H1 (cell line): ENCODE results near the gene DIAPH2. TPM values are rescaled to one million over a fixed set of nuclear protein-coding genes. Genes with fewer than 3 reads are reported as not detected.

Source experiments
- ATF3 ChIP-seq: IDR thresholded peaks from 2 replicates; pipeline ENCODE4 v1.6.1; 2011; ENCODE audit warnings: low read depth, mild to moderate bottlenecking, low read length; ENCODE audit not compliant: insufficient read depth
- CHD1 ChIP-seq: IDR thresholded peaks from 2 replicates; pipeline ENCODE4 v1.6.1; 2012; ENCODE audit warnings: low read depth, low read length, improper control_type of control experiment
- GABPA ChIP-seq: IDR thresholded peaks from 2 replicates; pipeline ENCODE4 v1.6.1; 2011; ENCODE audit warnings: mild to moderate bottlenecking, low read length, moderate library complexity, borderline replicate concordance; ENCODE audit not compliant: insufficient read depth
- RBBP5 ChIP-seq: IDR thresholded peaks from 2 replicates; pipeline ENCODE4 v1.7.1; 2012; ENCODE audit warnings: low read depth, mild to moderate bottlenecking, inconsistent platforms, low read length, moderate library complexity, borderline replicate concordance
- SAP30 ChIP-seq: fragments of 300-600 bp; sonication (generic); IDR thresholded peaks from 2 replicates; pipeline ENCODE4 v1.7.1; 2012; ENCODE audit warnings: low read length, moderate library complexity, mild to moderate bottlenecking, inconsistent platforms; ENCODE audit not compliant: insufficient read depth, insufficient replicate concordance
- SRF ChIP-seq: IDR thresholded peaks from 2 replicates; pipeline ENCODE4 v1.6.1; 2011; ENCODE audit warnings: mild to moderate bottlenecking, low read depth, low read length, moderate library complexity
- polyA plus RNA-seq, 7 experiments: library from polyadenylated mRNA; depleted of rRNA in 3 of 7; stranded (reverse) in 5 of 7; unstranded in 2 of 7; fragments of >200 nt in 5 of 7; fragments of 200-250 nt in 2 of 7; gene quantifications; 1 replicate in 5 of 7; 2 replicates in 1 of 7; 4 replicates in 1 of 7; pipeline versions ENCODE4 v1.2.1 to v1.2.3, GENCODE V29; 2011 to 2013; ENCODE audit warnings: missing spikeins in 2 of 7, mixed read lengths in 2 of 7
- total RNA-seq: library from RNA; stranded (reverse); fragmentation: NEBNext Ultra II Directional; extraction: Animal tissue kit (Norgen Biotek cat#: 25700); gene quantifications from 2 replicates; pipeline ENCODE4 v1.2.1, GENCODE V29; 2021

DIAPH2 gene
- total and polyA plus RNA-seq, 2 of the 8 experiments (the other 6 are each of a cell fraction or from before 2014, with no cell fraction given) = 4.4 to 24.3 TPM

GRCh38 chrX:96688789-96689188 is 4.1 kb downstream of the DIAPH2 start (continued):
- TF ChIP-seq GABPA (no peak), SRF (no peak), RBBP5 (no peak), CHD1 (no peak), SAP30 (no peak), ATF3 (no peak)
